T-helper 1 cell treated with Interleukin-12 subunit alpha and Interleukin-12 subunit beta and Interleukin-4 antibody, amounts not matched to agents 30 ng/mL and 1 ng/mL, for 36 hours (primary cell): Measurements from ENCODE around the gene DGCR8. TPM values are rescaled to one million over a fixed set of nuclear protein-coding genes. Genes with fewer than 3 reads are reported as not detected.

ENCODE experiments used
- intact Hi-C: fragments of 100-400 bp; cut with micrococcal nuclease; formaldehyde crosslinking; loops from one replicate; pipeline ENCODE4 v1.15.1; 2024
- total RNA-seq: library from RNA; stranded (reverse); gene quantifications from 2 replicates; pipeline ENCODE4 v1.2.3, GENCODE V29; 2022

Gene DGCR8
- 63.2 and 66.1 TPM in 2 replicates for total RNA-seq

GRCh38 chr22:20079745-20080444, at the start of gene DGCR8:
TSS of gene DGCR8 (plus strand) at chr22:20080241. CDS start at chr22:20085964, 5,723 bp downstream.
- intact Hi-C loops = loop anchor here (1.0 to 5.0 kb wide), 5 partner anchors 20 to 63 kb away; partner anchors contain the start of genes TANGO2, TRMT2A and ZDHHC8

- intact Hi-C loops = no loop called here
These were observed 48.2 kb upstream of the DGCR8 start for GRCh38 chr22:20031732-20032406.

- intact Hi-C loops = no loop called here
These were observed 47.5 kb upstream of the DGCR8 start for GRCh38 chr22:20032407-20032991.

DNA sequence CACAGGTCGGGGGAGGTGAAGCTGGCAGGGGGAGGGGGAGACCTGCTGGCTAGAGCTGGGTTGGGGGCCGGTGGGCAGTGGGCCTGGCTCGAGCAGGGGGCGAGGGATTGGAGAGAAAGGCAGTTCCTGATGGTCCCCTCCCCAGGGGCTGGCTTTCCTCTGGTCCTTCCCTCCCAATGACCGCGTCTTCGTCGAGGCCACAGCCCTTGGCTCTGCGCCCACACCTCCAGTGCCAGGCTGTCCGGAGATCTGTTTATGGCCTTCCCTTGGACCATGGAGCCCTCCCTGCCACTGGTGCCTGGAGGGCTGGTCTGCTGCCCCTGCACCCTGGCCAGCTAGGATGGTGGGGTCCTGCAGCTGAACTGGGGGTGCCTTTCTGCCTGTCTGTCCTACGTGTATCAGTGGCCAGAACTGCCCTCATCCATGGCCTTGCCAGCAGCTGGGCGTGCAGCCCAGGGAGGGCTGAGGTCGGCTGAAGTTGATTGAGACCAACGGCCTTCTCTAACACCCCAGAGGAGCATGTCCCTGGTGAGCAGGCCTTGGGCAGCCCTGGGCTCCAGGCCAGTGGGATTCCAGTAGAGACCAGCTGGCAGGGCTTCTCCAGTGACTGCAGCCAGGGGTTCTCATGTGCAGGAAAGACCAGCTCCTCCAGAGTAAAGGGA, 46.9 kb upstream of the DGCR8 start:
- intact Hi-C loops = no loop called here

DNA sequence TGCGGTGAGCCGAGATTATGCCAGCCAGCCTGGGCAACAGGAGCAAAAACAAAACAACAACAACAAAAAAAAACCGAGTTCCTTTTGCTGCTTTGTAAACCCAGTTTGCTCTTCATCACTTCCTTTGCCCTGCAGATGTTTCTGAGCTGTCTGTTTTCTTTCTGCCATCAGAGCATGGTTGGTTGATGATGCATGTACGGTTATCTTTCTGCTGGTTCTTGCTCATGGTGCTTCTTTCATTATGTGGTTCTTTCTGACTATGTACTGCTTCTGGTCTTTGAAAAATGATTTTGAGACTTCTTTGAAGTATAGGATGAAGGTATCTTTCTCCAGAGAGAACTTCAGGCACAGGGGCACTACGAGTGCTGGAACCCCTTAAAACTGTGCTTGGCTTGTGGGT, 45.9 kb upstream of the DGCR8 start:
- intact Hi-C loops = no loop called here

DNA sequence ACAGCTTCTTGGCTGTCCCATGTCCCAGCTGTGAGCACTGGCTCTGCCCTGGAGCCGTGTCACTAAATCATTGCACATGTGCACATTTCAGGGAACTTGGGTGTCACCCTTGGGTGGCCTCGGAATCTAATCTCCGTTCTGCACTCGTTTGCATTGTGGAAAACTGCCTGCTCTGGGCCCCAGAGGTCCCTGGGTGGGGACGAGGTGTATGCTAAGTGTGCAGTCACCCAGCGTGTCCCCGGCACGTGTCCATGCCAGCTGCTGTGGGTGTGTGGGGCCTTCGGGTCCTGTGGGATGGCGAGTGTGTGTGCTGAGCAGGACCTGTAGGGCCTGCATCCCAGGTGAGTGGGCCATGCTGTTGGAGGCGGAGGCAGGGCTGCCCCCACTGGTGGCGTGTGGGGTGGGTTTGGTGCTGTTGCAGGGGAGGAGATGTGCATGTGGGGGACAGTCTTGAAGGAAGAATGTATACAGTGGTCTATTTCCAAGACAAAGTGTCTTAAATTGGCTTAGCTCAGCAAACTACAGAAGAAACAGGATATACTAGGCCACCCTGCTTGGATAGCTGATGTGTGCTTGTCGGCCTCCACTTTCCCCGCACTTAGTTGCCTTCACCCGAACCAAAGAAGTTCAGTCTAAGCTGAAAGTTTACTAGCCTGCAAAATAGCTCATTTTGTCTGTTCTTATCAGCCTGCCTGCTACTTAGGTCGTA, 44.5 kb upstream of the DGCR8 start:
- intact Hi-C loops = no loop called here

- intact Hi-C loops = no loop called here
These were observed 44.0 kb upstream of the DGCR8 start for GRCh38 chr22:20036084-20036482.

DNA sequence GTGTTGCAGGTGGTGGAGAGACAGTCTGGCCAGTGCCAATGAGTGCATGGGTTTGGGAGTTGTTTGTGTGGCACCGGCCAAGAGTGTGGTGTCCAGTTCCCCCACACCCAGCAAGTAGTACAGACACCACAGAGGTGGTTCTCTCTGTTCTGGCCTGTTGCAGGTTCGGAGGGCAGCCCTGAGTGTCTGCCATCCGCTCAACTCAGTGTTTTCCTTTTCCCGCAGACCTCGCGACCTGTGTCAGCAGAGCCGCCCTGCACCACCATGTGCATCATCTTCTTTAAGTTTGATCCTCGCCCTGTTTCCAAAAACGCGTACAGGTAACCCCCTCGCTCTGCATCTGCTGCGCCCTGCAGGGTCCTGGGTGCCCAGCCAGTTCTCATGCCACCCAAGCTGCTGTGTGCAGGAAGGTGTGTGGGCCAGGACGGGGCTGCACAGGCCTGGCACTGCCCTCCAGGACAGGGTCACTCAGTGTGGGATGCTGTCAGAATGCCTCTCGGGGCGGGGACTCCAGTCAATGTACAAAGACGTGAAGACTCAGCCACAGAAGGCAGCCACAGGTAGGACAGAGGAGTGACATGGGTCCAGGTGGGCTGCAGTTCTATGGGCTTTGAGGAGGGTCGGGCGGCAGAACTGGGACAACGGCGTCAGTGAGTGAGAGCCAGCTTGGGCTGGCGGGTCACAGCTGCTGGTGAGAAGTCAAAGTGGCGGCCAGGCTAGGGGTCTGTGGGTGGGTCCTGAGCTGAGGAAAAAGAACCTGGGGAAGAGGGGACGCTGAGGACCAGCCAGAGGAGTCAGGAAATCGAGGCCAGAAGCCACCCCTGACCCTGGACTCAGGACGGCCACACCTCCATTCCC, 43.3 kb upstream of the DGCR8 start:
- intact Hi-C loops = no loop called here

- intact Hi-C loops = no loop called here
These were observed 42.6 kb upstream of the DGCR8 start for GRCh38 chr22:20037419-20037818.

DNA sequence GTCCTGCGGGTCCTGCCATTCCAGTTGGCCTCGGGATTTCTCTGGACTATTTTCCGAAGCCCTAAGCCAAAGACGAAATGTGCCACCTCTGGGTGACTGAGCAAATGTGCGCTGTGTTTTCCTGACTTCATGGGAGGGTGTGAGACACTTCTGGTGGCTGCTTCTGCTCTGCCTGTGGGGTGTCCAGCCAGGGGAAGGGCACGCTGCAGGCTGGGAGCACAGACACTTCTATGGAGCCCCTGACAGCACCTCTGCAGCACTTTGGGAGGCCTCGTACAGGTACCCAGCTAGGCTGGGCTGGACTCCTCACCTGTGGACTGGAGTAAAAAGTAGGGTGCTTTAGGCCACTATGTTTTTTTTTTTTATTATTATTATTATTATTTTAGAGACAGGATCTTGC, 41.5 kb upstream of the DGCR8 start:
- intact Hi-C loops = no loop called here

- intact Hi-C loops = no loop called here
These were observed 40.2 kb upstream of the DGCR8 start for GRCh38 chr22:20039683-20040325.

GRCh38 chr22:20040327-20041200, 39.5 kb upstream of the DGCR8 start:
- intact Hi-C loops = no loop called here

- intact Hi-C loops = no loop called here
These were observed 36.7 kb upstream of the DGCR8 start for GRCh38 chr22:20043057-20043996.

DNA sequence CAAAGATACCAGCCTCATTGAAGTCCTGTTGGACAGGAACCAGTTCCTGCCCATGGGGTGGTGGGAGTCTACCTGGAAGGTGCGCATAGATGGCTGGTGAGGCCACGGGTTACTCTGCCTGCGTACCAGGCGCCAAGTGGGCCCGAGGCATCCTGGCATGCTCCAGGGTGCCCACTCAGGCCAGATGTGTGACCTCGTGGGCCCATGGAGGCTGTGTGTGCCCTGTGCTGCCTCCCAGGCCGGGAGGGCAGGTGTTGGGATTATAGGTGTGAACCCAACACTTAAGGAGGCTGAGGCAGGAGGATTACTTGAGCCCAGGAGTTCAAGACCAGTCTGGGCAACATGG, 36.1 kb upstream of the DGCR8 start:
- intact Hi-C loops = no loop called here

DNA sequence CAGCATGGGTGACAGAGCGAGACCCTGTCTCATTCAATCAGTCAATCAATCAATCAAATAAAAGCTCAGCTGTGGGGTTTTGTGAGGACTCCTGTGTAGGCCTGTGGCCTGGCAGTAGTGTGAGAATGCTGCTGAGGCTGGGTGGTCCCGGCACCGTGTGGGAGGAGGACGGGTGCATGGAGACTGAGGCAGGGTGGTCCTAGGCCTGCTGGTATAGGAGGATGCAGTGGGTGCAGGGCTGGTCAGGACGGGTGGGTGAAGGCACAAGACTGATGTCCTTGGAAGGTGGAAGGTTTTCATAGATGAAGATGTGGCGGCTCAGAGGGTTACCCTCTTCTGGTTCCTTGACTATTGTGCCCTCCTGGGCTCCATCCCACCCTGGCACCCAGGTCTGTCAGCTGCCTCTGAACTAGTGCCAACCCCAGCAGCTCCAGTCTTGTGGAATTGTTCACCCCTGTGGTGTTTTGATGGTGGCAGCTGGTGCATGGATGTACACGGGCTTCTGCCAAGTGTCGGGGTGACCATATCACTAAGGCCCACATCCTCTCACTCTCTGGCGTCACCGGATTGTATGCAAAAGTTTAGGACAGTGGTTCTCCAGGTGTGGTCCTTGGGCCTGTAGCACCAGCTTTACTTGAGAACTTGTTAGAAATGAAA, 35.4 kb upstream of the DGCR8 start:
- intact Hi-C loops = no loop called here

DNA sequence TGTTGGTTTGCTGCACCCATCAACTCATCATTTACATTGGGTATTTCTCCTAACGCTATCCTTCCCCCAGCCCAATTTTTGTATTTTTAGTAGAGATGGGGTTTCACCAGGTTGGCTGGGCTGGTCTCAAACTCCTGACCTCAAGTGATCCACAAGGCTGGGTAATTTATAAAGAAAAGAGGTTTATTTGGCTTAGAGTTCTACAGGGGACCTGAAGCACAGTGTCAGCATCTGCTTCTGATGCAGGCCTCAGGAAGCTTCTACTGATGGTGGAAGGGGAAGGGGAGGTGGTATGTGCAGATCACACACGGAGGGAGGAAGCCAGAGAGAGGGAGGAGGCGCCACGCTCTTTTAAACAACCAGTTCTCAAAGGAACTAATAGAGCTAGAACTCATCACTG, 33.3 kb upstream of the DGCR8 start:
- intact Hi-C loops = no loop called here

GRCh38 chr22:20051927-20052308, 28.1 kb upstream of the DGCR8 start:
- intact Hi-C loops = no loop called here
